ENCODE data around the gene MFSD12. TPM values are rescaled to one million over a fixed set of nuclear protein-coding genes. Genes with fewer than 3 reads are reported as not detected.
A peak's percentile ranks its signal among the peaks of the same experiment; 100 is the strongest.

The MFSD12 gene
- total RNA-seq, 2 experiments from 2014 or later = 78.8 to 79.4 TPM

DNA sequence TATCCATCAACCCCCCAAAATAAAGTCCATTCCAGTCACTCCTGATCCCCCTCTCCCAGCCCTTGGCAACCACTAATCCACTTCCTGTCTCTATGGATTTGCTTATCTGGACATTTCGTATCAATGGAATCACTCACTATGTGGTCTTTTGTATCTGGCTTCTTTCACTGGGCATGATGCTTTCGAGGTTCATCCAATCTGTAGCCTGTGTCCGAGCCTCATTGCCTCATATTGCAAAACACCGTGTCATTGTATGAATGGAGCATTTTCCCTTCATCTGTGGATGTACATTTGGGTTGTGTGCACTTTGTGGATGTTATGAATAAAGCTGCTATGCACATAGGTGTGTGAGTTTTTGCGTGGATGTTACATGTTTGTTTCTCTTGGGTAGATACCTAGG lies 52.7 kb downstream of the MFSD12 start:
- POLR2A ChIA-PET = interaction anchor here (0.7 to 1.2 kb wide), 2 partner anchors 13 to 51 kb away, joined by 3 to 5 read pairs; no protein-coding TSS in a partner anchor
- 0 out of 2 replicates have a peak overlapping the region, but pooled peaks have one; percentile 45 for H2AFZ ChIP-seq (ENCODE audit: low read length)

DNA sequence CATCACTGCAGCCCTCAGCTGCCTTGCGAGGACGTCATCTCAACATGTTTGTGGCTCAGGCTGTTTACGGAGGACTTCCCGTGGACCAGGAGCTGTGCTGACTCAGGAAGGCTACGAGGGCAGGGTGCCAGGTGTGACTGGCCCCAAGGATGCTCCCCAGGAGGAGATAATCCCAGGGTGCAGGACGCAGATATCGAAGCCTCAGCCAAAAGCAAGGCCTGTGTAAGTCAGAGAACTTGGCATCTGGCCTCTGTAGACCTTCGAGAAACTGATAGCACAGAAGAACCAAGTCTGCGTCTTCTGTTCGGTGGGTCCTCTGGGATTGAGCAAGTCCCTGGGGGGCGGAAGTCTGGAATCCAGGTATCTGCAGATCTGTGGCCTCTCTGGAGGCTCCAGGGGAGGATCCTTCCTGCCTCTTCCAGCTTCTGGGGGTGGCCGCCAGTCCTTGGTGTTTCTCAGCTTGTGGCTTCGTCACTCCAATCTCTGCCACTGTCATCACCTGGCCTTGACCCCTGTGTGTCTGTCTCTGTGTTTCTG lies 54.3 kb downstream of the MFSD12 start:
- DNase-seq (ENCODE audit: low spot score) = no peak
- H3K27ac ChIP-seq (ENCODE audit: low read depth, low read length, poor library complexity, severe bottlenecking) = no peak overlapping the region
- no peaks in the 10 kb centered on the region for H3K9me3 ChIP-seq (ENCODE audit: low read length)
- no peak overlapping the region for H3K4me2 ChIP-seq (ENCODE audit: low read length)
- intact Hi-C loops (cut with micrococcal nuclease; ENCODE audit: unreplicated experiment) = no loop called here
- H3K36me3 ChIP-seq (ENCODE audit: insufficient read depth, low read length) = no peaks in the 10 kb centered on the region
- ChIA-PET POLR2A (no interaction called here), CTCF (ENCODE audit: unreplicated experiment) (no interaction called here)
- 0 out of 2 replicates have a peak, but pooled peaks cover 3% of the 10 kb centered on the region for H4K20me1 ChIP-seq (ENCODE audit: insufficient read depth, low read length)
- peaks cover 37% of the 10 kb centered on the region for H3K79me2 ChIP-seq (ENCODE audit: insufficient read depth, low read depth, low read length)
- TF ChIP-seq, protein P1, sequence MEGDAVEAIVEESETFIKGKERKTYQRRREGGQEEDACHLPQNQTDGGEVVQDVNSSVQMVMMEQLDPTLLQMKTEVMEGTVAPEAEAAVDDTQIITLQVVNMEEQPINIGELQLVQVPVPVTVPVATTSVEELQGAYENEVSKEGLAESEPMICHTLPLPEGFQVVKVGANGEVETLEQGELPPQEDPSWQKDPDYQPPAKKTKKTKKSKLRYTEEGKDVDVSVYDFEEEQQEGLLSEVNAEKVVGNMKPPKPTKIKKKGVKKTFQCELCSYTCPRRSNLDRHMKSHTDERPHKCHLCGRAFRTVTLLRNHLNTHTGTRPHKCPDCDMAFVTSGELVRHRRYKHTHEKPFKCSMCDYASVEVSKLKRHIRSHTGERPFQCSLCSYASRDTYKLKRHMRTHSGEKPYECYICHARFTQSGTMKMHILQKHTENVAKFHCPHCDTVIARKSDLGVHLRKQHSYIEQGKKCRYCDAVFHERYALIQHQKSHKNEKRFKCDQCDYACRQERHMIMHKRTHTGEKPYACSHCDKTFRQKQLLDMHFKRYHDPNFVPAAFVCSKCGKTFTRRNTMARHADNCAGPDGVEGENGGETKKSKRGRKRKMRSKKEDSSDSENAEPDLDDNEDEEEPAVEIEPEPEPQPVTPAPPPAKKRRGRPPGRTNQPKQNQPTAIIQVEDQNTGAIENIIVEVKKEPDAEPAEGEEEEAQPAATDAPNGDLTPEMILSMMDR (conservative IDR thresholded peaks at IDR 0.05; ENCODE audit: low read length) = no peak
- TF ChIP-seq EZH2phosphoT487 (IDR thresholded peaks at IDR 0.05; ENCODE audit: borderline replicate concordance, low read depth, low read length) = no peak
- H3K4me1 ChIP-seq (ENCODE audit: insufficient read depth, low read length, poor library complexity, severe bottlenecking) = peaks cover 37% of the 10 kb centered on the region
- H2AFZ ChIP-seq (ENCODE audit: low read length) = no peak overlapping the region
- H3K4me3 ChIP-seq (ENCODE audit: low read depth, low read length, poor library complexity, severe bottlenecking) = no peak overlapping the region
- BruUV-seq (replicated peaks) = no TSS peak
- no peaks in the 10 kb centered on the region for H3K9me2 ChIP-seq (ENCODE audit: insufficient read depth, low read length)

More for the DNA sequence above, 52.7 kb downstream of the MFSD12 start:
- intact Hi-C loops (cut with micrococcal nuclease; ENCODE audit: unreplicated experiment) = loop anchor here (1.0 to 5.0 kb wide), 3 partner anchors 24 to 122 kb away; partner anchors contain the start of genes CACTIN, HMG20B and SMIM24
- peaks cover 15% of the 10 kb centered on the region; the same call in 1 of the 2 replicates for H3K36me3 ChIP-seq (ENCODE audit: insufficient read depth, low read length)
- BruUV-seq (replicated peaks) = no TSS peak
- CTCF ChIA-PET (ENCODE audit: unreplicated experiment) = no interaction called here
- H3K27ac ChIP-seq (ENCODE audit: low read depth, low read length, poor library complexity, severe bottlenecking) = peak overlapping the region; percentile 79
- peak overlapping the region; percentile 100 for H3K4me3 ChIP-seq (ENCODE audit: low read depth, low read length, poor library complexity, severe bottlenecking)
- H3K9me2 ChIP-seq (ENCODE audit: insufficient read depth, low read length) = no peaks in the 10 kb centered on the region
- DNase-seq (ENCODE audit: low spot score) = peak; percentile 10
- TF ChIP-seq, protein P1 (conservative IDR thresholded peaks at IDR 0.05; ENCODE audit: low read length) = no peak
- no peak for TF ChIP-seq EZH2phosphoT487 (IDR thresholded peaks at IDR 0.05; ENCODE audit: borderline replicate concordance, low read depth, low read length)
- 0 out of 2 replicates have a peak, but pooled peaks cover 3% of the 10 kb centered on the region for H4K20me1 ChIP-seq (ENCODE audit: insufficient read depth, low read length)
- H3K4me1 ChIP-seq (ENCODE audit: insufficient read depth, low read length, poor library complexity, severe bottlenecking) = peaks cover 26% of the 10 kb centered on the region
- peaks cover 38% of the 10 kb centered on the region for H3K79me2 ChIP-seq (ENCODE audit: insufficient read depth, low read depth, low read length)
- peak overlapping the region; percentile 91 for H3K4me2 ChIP-seq (ENCODE audit: low read length)
- no peaks in the 10 kb centered on the region for H3K9me3 ChIP-seq (ENCODE audit: low read length)

DNA sequence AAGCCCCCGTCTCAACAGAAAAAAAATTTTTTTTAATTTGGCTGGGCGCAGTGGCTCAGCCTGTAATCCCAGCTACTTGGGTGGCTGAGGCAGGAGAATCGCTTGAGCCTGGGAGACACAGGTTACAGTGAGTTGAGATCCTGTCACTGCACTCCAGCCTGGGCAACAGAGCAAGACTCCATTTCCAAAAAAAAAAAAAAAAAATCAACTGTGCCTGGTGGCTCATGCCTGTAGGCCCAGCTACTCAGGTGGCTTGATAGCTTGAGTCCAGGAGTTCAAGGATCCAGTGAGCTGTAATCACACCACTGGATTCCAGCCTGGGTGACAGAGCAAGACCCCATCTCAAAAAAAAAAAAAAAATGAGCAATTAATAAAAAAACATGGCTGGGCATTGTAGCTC lies 55.6 kb downstream of the MFSD12 start:
- no peaks in the 10 kb centered on the region for H3K9me3 ChIP-seq (ENCODE audit: low read length)
- no peak overlapping the region for H3K4me2 ChIP-seq (ENCODE audit: low read length)
- no TSS peak for BruUV-seq (replicated peaks)
- H3K4me3 ChIP-seq (ENCODE audit: low read depth, low read length, poor library complexity, severe bottlenecking) = no peak overlapping the region
- no peak overlapping the region for H2AFZ ChIP-seq (ENCODE audit: low read length)
- H3K36me3 ChIP-seq (ENCODE audit: insufficient read depth, low read length) = peaks cover 7% of the 10 kb centered on the region
- H3K9me2 ChIP-seq (ENCODE audit: insufficient read depth, low read length) = no peaks in the 10 kb centered on the region
- H3K79me2 ChIP-seq (ENCODE audit: insufficient read depth, low read depth, low read length) = peaks cover 25% of the 10 kb centered on the region
- H4K20me1 ChIP-seq (ENCODE audit: insufficient read depth, low read length) = no peaks in the 10 kb centered on the region
- no peak for DNase-seq (ENCODE audit: low spot score)
- CTCF ChIA-PET (ENCODE audit: unreplicated experiment) = no interaction called here
- peaks cover 28% of the 10 kb centered on the region for H3K4me1 ChIP-seq (ENCODE audit: insufficient read depth, low read length, poor library complexity, severe bottlenecking)
- TF ChIP-seq, protein P1 (conservative IDR thresholded peaks at IDR 0.05; ENCODE audit: low read length) = no peak
- no peak for TF ChIP-seq EZH2phosphoT487 (IDR thresholded peaks at IDR 0.05; ENCODE audit: borderline replicate concordance, low read depth, low read length)
- intact Hi-C loops (cut with micrococcal nuclease; ENCODE audit: unreplicated experiment) = no loop called here
- POLR2A ChIA-PET = interaction anchor here (0.7 kb wide), 1 partner anchor 1243 kb away, joined by 4 read pairs; no protein-coding TSS in a partner anchor
- H3K27ac ChIP-seq (ENCODE audit: low read depth, low read length, poor library complexity, severe bottlenecking) = no peak overlapping the region
